GM12873 (cell line): ENCODE results near the gene ERICH4.

Source experiments
- TF ChIP-seq, protein P1 (sequence below): IDR thresholded peaks from 2 replicates; pipeline ENCODE4 v1.5.1; 2012; ENCODE audit warnings: low read depth, mild to moderate bottlenecking, moderate library complexity, low read length, control low read depth; ENCODE audit not compliant: insufficient read depth; ENCODE audit errors: missing control alignments

Gene ERICH4

DNA sequence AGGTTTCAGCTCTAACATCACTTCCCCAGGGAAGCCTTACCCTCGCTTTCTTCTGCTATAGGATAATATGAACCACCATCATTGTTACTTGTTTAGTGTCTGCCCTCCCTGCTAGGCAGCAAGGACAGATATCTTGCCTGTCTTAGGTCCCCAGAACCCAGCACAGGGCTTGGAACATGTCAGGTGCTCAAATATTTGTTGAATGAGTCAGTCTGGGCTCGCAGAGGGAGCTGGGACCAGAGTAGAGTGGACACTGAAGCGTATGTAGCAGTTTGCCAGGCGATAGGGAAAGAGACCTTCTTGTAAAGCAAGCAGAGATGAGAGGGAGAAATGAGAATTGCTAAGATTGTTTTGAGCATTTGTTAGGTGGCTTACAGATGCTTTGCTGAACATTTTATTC, 33.7 kb upstream of the ERICH4 start:
- TF ChIP-seq, protein P1, sequence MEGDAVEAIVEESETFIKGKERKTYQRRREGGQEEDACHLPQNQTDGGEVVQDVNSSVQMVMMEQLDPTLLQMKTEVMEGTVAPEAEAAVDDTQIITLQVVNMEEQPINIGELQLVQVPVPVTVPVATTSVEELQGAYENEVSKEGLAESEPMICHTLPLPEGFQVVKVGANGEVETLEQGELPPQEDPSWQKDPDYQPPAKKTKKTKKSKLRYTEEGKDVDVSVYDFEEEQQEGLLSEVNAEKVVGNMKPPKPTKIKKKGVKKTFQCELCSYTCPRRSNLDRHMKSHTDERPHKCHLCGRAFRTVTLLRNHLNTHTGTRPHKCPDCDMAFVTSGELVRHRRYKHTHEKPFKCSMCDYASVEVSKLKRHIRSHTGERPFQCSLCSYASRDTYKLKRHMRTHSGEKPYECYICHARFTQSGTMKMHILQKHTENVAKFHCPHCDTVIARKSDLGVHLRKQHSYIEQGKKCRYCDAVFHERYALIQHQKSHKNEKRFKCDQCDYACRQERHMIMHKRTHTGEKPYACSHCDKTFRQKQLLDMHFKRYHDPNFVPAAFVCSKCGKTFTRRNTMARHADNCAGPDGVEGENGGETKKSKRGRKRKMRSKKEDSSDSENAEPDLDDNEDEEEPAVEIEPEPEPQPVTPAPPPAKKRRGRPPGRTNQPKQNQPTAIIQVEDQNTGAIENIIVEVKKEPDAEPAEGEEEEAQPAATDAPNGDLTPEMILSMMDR = no peak

DNA sequence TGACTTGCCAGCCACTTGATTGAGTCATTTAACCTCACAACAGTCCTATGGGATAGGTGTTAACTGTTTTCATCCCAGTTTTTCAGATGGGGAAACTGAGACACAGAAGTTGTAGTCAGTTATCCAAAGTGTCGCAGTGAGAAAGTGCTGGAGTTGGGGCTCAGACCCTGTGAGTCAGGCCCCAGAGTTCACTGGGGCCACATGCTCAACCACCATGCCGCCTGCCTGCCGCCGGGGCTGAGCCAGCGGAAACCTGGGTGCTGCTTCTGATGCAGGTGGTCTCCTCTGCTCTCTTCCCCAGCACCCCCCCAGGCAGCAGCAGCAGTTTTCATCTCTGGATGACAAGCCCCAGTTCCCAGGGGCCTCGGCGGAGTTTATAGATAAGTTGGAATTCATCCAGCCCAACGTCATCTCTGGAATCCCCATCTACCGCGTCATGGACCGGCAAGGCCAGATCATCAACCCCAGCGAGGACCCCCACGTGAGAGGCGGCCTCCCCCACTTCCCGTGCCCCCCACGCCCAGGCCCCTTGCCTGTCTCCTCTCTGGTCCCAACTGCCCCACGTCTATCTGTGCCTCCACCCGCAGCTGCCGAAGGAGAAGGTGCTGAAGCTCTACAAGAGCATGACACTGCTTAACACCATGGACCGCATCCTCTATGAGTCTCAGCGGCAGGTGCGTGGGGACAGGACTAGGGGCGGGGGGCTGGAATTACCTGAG, 32.5 kb upstream of the ERICH4 start:
- TF ChIP-seq, protein P1 = no peak

DNA sequence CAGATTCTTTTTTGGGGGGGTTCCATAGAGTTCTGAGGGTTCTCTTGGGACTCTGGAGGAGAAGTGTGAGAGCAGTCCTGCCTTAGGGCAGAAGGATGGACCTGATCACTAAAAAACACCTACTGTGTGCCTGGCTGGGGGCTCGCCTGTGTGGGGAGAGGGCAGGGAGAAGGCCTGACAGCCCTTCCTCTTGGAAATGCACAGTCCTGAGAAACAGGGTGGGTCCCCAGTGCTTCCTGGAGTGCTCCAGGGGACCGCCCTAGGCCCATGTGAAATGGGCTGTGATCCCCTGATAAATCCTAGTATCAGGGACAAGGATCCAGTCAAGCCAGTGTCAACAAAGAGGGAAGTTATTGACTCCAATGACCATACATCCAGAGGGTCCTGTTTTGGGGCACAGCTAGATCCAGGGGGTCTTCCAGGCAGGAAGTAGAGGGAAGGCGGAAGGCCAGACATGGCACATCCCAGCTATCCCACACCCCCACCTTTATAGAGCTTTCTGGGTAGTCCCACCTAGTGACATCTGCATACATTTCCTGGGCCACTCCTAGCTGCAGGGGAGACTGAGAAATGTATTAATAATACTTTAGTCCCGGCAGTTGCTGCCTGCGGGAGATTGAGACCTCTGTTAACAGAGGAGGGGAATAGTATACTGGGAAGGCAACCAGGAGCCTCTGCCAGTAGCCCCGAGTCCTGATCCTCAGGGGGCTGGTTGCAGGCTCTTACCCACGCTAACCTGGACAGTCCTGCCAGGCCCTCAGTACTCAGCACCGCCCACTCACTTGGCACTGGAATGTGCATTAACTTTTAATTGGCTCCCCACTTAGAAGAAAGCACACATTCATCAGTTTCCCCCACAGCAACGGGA, 31.6 kb upstream of the ERICH4 start:
- TF ChIP-seq, protein P1 = no peak

DNA sequence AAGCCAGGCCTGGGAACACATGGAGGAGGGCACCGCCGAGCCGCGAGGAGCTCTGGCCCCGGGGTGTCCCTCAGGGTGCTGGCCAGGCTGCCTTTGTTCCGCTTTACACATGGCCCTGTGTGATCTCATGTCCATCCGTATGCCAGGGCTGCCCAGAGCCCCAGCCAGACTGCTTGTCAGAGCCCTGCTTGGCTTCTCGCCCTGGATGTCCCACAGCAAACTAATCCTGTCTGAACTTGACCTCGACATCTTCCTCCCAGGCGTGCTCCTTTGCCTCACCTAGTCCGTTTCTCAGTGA, 31.0 kb upstream of the ERICH4 start:
- TF ChIP-seq, protein P1 = no peak

GRCh38 chr19:41412953-41413352, 30.0 kb upstream of the ERICH4 start:
- TF ChIP-seq, protein P1 = no peak

- TF ChIP-seq, protein P1 = no peak
Observed at GRCh38 chr19:41413947-41414346, 29.0 kb upstream of the ERICH4 start.

DNA sequence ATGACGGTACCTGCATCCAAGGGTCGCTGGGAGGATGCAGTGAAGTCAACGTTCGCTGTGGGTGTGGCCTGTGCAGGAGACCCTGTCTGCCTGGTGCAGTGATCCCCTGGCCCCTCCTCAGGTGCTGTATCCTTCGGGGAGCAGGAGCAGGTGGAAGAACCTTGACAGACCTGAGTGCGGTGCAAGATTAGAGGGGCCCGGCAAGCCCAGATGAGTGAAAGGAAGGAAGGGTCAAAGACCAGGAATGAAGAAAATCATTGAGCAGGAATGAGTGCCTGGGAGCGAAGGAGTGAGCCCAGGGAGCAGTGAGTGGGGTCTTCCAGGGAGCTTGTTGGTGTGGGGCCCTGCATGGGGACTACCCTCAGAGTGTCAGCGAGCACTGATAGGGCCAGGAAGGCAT, 28.5 kb upstream of the ERICH4 start:
- TF ChIP-seq, protein P1 = no peak
